Stimulated activated CD8-positive, alpha-beta memory T cell treated with anti-CD3 and anti-CD28 coated beads, Interleukin-4, amount 100 ng/mL, for 1 hour (primary cell): ENCODE measurements around the gene PTPRN2.

Experiments used
- DNase-seq, 2 donors: peaks; one replicate each; pipeline ENCODE4 v3.0.0-alpha.2; 2020; ENCODE audit warnings: low read depth in 2 of 2, low spot score in 1 of 2

PTPRN2 gene

GRCh38 chr7:158246960-158247673, 340.5 kb downstream of the PTPRN2 start:
- no peak for DNase-seq

- DNase-seq, result no peak
Measured at GRCh38 chr7:158246272-158246959, 341.2 kb downstream of the PTPRN2 start.

- DNase-seq, result no peak
Measured at GRCh38 chr7:158245724-158246041, 341.9 kb downstream of the PTPRN2 start.

- no peak for DNase-seq
Measured at GRCh38 chr7:158244873-158245723, 342.5 kb downstream of the PTPRN2 start.

- DNase-seq, result no peak
Measured at GRCh38 chr7:158244430-158244829, 343.2 kb downstream of the PTPRN2 start.

GRCh38 chr7:158241919-158242318, 345.7 kb downstream of the PTPRN2 start:
- no peak for DNase-seq

GRCh38 chr7:158240801-158241200, 346.8 kb downstream of the PTPRN2 start:
- DNase-seq, result no peak

- DNase-seq, result no peak
Measured at GRCh38 chr7:158239290-158239981, 348.2 kb downstream of the PTPRN2 start.

GRCh38 chr7:158238616-158239289, 348.9 kb downstream of the PTPRN2 start:
- DNase-seq, result no peak

- DNase-seq, result no peak
Measured at GRCh38 chr7:158237672-158238335, 349.8 kb downstream of the PTPRN2 start.

- no peak for DNase-seq
Measured at GRCh38 chr7:158236400-158236799, 351.2 kb downstream of the PTPRN2 start.

- DNase-seq, result no peak
Measured at GRCh38 chr7:158235862-158236261, 351.8 kb downstream of the PTPRN2 start.

GRCh38 chr7:158229945-158230344, 357.7 kb downstream of the PTPRN2 start:
- no peak for DNase-seq

- DNase-seq, result no peak
Measured at GRCh38 chr7:158228986-158229385, 358.6 kb downstream of the PTPRN2 start.

- DNase-seq, result no peak
Measured at GRCh38 chr7:158228131-158228530, 359.5 kb downstream of the PTPRN2 start.

- DNase-seq, result no peak
Measured at GRCh38 chr7:158227258-158227984, 360.2 kb downstream of the PTPRN2 start.

GRCh38 chr7:158216198-158216597, 371.4 kb downstream of the PTPRN2 start:
- DNase-seq, result no peak

- no peak for DNase-seq
Measured at GRCh38 chr7:158209435-158209834, 378.2 kb downstream of the PTPRN2 start.

GRCh38 chr7:158206341-158206740, 381.3 kb downstream of the PTPRN2 start:
- DNase-seq, result no peak

- no peak for DNase-seq
Measured at GRCh38 chr7:158204453-158204852, 383.2 kb downstream of the PTPRN2 start.
